IgD-negative memory B cell (primary cell): Measurements from ENCODE around the gene TAB3. TPM values are rescaled to one million over a fixed set of nuclear protein-coding genes. Genes with fewer than 3 reads are reported as not detected.

Experiments used
- H3K27ac Mint-ChIP-seq, 3 donors: one replicate each; pipeline ENCODE4 v1.8.0; 2020 to 2022; ENCODE audit warnings: mild to moderate bottlenecking in 3 of 3, mixed read lengths in 3 of 3, moderate library complexity in 1 of 3
- H3K27me3 Mint-ChIP-seq: one replicate; pipeline ENCODE4 v1.8.0; 2021; ENCODE audit warnings: mixed read lengths
- H3K36me3 Mint-ChIP-seq: one replicate; pipeline ENCODE4 v1.8.0; 2020; ENCODE audit warnings: mild to moderate bottlenecking, mixed read lengths
- H3K4me1 Mint-ChIP-seq, 3 donors: one replicate each; pipeline ENCODE4 v1.8.0; 2020 to 2022; ENCODE audit warnings: mixed read lengths in 3 of 3, mild to moderate bottlenecking in 1 of 3
- H3K4me3 Mint-ChIP-seq, 4 donors: one replicate each; pipeline ENCODE4 v1.8.0; 2020 to 2022; ENCODE audit warnings: mild to moderate bottlenecking in 4 of 4, mixed read lengths in 4 of 4, moderate library complexity in 3 of 4
- H3K9me3 Mint-ChIP-seq, 3 donors: one replicate each; pipeline ENCODE4 v1.8.0; 2020 to 2021; ENCODE audit warnings: mixed read lengths in 3 of 3, mild to moderate bottlenecking in 1 of 3
- polyA plus RNA-seq: library from polyadenylated mRNA; unstranded; fragments of 300-500 nt; fragmentation: Illumina TruSeq; gene quantifications from one replicate; pipeline ENCODE4 v1.2.3, GENCODE V29; 2021

TAB3 gene, protein sequence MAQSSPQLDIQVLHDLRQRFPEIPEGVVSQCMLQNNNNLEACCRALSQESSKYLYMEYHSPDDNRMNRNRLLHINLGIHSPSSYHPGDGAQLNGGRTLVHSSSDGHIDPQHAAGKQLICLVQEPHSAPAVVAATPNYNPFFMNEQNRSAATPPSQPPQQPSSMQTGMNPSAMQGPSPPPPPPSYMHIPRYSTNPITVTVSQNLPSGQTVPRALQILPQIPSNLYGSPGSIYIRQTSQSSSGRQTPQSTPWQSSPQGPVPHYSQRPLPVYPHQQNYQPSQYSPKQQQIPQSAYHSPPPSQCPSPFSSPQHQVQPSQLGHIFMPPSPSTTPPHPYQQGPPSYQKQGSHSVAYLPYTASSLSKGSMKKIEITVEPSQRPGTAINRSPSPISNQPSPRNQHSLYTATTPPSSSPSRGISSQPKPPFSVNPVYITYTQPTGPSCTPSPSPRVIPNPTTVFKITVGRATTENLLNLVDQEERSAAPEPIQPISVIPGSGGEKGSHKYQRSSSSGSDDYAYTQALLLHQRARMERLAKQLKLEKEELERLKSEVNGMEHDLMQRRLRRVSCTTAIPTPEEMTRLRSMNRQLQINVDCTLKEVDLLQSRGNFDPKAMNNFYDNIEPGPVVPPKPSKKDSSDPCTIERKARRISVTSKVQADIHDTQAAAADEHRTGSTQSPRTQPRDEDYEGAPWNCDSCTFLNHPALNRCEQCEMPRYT
- polyA plus RNA-seq: 4.6 TPM

DNA sequence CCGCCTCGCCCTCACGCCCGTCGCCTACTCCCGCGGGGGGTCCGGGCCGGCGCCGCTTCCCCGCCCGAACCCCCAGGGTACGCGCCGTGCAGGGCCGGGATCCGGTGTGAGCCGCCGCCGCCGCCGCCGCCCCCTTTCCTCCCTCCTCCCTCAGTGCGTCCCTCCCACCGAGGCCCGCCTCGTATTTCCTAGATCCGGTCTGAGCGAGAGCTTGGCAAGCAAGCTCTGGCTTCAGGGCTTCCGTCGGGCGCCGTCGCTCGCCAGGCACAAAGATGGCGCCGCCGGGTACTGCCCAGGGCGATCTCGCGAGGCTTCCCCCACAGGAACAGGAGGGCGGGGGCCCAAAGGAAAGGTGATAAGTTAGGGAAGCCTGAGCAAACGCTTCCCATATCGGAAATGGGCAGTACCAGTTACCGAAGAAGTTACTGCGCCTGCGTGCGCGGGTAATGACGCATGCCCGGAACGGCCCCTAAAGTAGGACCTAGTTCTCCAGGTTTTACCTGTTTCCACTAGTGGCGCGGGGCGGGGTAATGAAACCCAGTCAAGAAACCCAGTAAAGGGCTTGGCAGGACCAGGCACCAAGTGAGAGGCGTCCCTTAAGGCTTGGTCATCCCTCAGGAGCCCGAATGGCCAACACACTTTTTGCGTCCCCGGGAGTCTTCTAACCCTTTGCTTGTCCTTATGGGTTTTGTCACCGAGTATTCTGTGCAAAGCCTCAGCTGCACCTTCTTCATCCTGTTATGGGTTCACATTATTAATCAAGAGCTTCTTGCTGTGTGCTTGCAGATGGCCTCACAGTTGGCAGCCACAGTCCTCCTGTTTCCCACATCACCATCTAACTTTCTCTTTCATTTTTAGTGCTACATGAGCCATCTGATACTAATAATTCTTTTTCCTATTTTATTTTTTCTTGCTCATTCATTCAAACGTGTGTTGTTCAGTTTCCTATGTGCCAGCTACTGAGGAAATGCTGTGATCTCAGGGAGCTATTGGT, at the start of gene TAB3:
TAB3 (minus strand) TSS at position 108 of the 994 bp plus-strand sequence. CDS start 29,666 bp downstream, outside the sequence.
- Mint-ChIP-seq H3K4me1 (peaks cover 11 to 14% (median 11%) of the 10 kb centered on the region in 3 donors), H3K27ac (peak within 1 kb of the TSS; percentile 69 to 95 (median 93)), H3K27me3 (no peaks in the 10 kb centered on the region), H3K36me3 (peaks cover 1% of the 10 kb centered on the region), H3K4me3 (peak within 1 kb of the TSS; percentile 87 to 99 (median 92)), H3K9me3 (no peaks in the 10 kb centered on the region)

DNA sequence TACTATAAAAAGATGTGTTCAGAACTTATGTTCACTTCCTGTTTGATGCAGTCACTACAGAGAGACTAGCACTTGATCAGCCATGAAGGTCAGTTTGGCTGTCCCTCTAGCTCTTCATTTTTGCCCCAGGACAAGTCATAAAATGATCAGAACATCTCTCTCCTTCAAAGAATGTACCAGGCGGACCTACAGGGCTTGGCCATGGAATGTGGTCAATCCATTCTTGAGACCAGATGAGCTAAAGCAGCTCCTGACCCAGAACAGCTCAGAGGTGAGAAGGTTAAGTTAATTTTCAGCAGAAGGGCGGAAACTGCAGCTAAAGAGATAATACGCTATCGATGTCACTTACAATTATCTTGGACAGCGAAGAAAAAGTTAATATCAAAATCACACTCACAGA, 49.2 kb upstream of the TAB3 start:
- Mint-ChIP-seq H3K27me3 (peaks cover 3% of the 10 kb centered on the region), H3K36me3 (peaks cover 3% of the 10 kb centered on the region), H3K27ac (no peak overlapping the region), H3K4me1 (no peaks in the 10 kb centered on the region), H3K4me3 (no peak overlapping the region), H3K9me3 (peaks cover 0 to 2% (median 0%) of the 10 kb centered on the region in 3 donors)

DNA sequence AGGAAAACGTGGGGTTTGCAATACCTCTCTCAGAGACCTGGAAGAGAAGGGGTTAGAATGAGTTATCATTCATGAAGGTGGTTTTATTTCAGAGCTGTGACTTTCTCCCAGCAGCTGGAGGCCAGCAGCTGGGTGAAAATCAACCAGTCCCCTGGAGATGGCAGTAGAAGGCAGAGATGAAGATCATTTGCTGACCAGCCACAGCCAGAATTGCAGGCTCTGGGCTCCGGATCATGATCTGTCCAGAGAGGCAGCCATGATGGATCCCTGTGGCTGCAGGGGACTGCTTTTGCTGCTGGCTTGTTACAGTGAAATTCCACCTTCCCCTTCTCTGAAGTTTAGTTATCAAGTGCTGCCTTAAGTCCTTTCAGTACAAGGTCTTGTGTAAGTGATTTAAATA, 46.9 kb upstream of the TAB3 start:
- Mint-ChIP-seq H3K9me3 (peaks cover 0 to 2% (median 0%) of the 10 kb centered on the region in 3 donors), H3K36me3 (peaks cover 3% of the 10 kb centered on the region), H3K27ac (no peak overlapping the region), H3K27me3 (peaks cover 3% of the 10 kb centered on the region), H3K4me3 (no peak overlapping the region), H3K4me1 (no peaks in the 10 kb centered on the region)

DNA sequence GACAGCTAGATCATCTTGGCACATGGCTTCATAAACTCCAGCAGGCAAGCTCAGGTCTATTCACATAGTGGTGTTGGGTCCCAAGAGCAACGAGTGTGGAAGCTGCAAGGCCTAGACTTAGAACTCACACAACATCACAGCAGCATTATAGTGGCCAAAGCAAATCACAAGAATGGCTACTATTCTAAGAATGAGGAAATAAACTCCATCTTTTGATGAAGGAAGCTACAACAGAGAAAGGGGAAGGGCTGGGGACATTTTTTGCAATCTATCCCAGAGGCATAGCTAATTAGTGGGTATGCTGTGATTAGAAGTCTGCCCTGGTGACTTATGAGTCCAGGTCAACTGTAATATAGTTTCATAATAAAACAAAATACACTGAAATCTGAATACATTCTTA, 42.9 kb upstream of the TAB3 start:
- Mint-ChIP-seq H3K27me3 (peaks cover 3% of the 10 kb centered on the region), H3K4me3 (no peak overlapping the region)

DNA sequence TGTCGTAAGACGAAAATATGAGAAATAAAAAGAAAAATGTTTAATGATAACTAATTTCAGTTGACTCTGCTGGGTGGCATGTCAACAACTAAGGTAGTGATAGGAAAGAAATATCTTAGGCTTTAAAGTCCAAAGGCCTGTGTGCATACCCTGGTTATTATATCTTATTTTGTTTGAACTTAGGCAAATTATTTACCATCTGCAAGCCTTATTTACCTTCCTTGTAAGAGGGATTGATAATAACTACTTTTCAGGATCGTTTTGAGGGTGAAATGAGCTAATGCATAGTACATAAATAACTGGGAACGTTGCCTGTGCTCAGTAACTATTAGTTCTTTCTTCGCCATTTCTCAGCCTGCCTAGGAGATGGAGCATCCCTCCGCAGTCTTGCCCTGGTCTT, 41.6 kb upstream of the TAB3 start:
- H3K4me3 Mint-ChIP-seq: no peak overlapping the region
- peaks cover 4% of the 10 kb centered on the region for H3K36me3 Mint-ChIP-seq
- peaks cover 0 to 8% (median 4%) of the 10 kb centered on the region in 3 donors for H3K9me3 Mint-ChIP-seq
- H3K4me1 Mint-ChIP-seq: no peaks in the 10 kb centered on the region
- peaks cover 3% of the 10 kb centered on the region for H3K27me3 Mint-ChIP-seq
- no peak overlapping the region for H3K27ac Mint-ChIP-seq

More for the DNA sequence above, 42.9 kb upstream of the TAB3 start:
- Mint-ChIP-seq H3K27ac (no peak overlapping the region), H3K4me1 (no peaks in the 10 kb centered on the region), H3K36me3 (peaks cover 3% of the 10 kb centered on the region), H3K9me3 (peaks cover 0 to 7% (median 4%) of the 10 kb centered on the region in 3 donors)

DNA sequence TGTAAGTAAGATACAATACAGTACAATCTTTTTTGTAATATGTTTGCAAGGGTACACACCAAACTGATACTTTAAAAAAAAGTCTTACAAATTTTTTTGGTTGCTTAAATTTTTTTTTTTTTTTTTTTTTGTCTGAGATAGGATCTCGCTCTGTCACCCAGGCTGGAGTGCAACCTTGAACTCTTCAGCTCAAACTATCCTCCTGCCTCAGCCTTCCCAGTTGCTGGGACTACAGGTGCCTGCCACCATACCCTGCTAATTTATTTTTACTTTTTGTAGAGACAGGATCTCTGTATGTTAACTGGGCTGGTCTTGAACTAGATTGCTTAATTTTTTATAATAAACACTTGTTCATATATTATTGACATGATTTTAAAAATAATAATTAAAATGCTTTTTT, 41.1 kb upstream of the TAB3 start:
- Mint-ChIP-seq H3K27me3 (peaks cover 3% of the 10 kb centered on the region), H3K36me3 (peaks cover 4% of the 10 kb centered on the region), H3K4me1 (no peaks in the 10 kb centered on the region), H3K9me3 (peaks cover 0 to 8% (median 4%) of the 10 kb centered on the region in 3 donors), H3K4me3 (no peak overlapping the region), H3K27ac (no peak overlapping the region)

DNA sequence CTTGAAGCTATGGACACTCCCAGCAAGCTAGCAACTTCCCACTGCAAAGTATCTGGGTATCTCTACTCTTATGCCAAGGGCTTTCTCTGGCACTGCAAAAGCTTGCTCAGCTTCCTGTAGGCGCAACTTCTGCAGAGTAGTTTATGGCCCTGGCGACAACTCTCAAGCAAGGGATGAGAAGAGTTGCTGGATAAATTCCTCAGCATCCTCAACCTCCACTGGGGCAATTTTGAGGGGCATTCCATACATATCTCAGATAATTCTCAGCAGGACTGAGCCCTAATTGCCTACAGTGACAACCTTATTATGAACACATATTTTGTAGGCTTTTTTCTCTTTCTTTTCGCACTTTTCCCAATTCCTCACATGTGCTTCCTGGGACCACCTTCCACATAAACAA, 31.2 kb upstream of the TAB3 start:
- H3K4me1 Mint-ChIP-seq: no peaks in the 10 kb centered on the region
- no peak overlapping the region for H3K4me3 Mint-ChIP-seq
- no peak overlapping the region for H3K27ac Mint-ChIP-seq
- H3K9me3 Mint-ChIP-seq: no peaks in the 10 kb centered on the region
- H3K27me3 Mint-ChIP-seq: peaks cover 3% of the 10 kb centered on the region
- H3K36me3 Mint-ChIP-seq: no peaks in the 10 kb centered on the region

DNA sequence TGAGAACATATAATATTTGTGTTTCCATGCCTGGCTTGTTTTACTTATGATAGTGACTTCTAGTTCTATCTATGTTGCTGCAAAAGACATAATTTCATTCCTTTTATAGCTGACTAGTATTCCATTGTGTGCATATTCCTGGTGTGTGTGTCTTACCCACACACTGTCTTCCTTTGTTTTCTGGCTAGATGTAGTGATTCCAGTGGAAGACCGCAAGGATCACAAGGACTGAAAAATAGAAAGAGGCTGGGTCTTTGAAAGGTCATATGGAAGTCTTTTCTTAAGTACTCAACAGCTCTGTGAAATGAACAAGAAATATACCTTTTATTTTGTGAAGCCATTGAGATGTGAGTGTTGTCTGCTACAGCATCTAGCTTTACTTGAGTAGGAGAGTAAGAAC, 29.4 kb upstream of the TAB3 start:
- no peak overlapping the region for H3K4me3 Mint-ChIP-seq
- H3K4me1 Mint-ChIP-seq: no peaks in the 10 kb centered on the region
- no peaks in the 10 kb centered on the region for H3K36me3 Mint-ChIP-seq
- no peak overlapping the region for H3K27ac Mint-ChIP-seq
- peaks cover 3% of the 10 kb centered on the region for H3K27me3 Mint-ChIP-seq
- H3K9me3 Mint-ChIP-seq: no peaks in the 10 kb centered on the region

DNA sequence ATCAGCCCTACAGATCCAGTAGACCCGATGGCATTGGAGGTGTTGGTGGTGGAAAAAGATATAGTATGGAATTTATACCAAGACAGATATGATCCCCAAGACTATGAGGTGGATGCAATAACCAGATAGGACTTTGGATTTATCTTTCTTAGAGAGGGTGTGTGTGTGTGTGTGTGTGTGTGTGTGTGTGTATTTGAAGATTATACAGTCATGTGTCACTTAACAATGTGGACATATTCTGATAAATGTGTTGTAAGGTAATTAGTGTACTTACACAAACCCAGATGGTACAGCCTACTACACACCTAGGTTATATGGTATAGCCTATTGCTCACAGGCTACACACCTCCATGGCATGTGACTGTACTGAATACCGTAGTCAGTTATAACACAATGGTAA, 24.4 kb upstream of the TAB3 start:
- Mint-ChIP-seq H3K9me3 (no peaks in the 10 kb centered on the region), H3K27ac (no peak overlapping the region), H3K4me3 (no peak overlapping the region), H3K36me3 (no peaks in the 10 kb centered on the region), H3K4me1 (peaks cover 0 to 4% (median 0%) of the 10 kb centered on the region in 3 donors), H3K27me3 (peaks cover 2% of the 10 kb centered on the region)

DNA sequence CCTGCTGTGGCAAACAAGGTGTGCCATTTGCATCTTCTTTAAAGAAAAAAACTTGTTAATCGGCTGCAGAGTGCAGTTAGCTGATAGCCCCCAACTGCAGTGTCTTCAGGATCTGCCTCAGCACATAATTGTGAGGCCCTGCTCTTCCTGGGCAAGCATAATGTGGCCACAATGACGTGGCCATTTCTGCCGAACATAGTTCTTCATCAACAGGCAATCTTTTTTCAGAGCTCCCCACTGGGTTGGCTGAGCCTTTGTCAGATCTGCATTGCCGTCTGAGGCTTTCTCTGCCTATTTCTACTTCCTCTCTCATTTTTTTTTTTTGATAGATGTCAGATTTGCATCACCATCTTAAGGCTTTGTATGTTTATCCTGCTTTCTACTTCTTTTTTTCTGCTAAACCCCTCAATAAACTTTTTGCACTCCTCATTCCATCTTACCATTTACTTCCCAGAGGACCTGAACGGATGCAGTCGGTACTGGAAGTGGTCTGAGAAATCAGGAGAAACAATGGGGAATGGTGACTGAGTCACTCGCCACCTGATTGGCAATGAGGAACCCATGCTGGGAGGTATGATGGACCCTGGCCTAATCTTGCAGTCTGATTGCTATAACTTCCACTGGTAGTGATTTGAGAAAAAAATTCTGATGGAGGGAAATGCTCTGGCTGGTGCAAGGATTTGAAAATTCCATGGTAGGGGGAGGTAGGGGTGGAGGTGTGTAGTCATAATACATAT, 21.2 kb upstream of the TAB3 start:
- peaks cover 2% of the 10 kb centered on the region for H3K27me3 Mint-ChIP-seq
- H3K4me1 Mint-ChIP-seq: peaks cover 0 to 4% (median 0%) of the 10 kb centered on the region in 3 donors
- H3K36me3 Mint-ChIP-seq: no peaks in the 10 kb centered on the region
- no peak overlapping the region for H3K27ac Mint-ChIP-seq
- H3K4me3 Mint-ChIP-seq: peak overlapping the region in 1 of 4 donors; percentile 55
- no peaks in the 10 kb centered on the region for H3K9me3 Mint-ChIP-seq

DNA sequence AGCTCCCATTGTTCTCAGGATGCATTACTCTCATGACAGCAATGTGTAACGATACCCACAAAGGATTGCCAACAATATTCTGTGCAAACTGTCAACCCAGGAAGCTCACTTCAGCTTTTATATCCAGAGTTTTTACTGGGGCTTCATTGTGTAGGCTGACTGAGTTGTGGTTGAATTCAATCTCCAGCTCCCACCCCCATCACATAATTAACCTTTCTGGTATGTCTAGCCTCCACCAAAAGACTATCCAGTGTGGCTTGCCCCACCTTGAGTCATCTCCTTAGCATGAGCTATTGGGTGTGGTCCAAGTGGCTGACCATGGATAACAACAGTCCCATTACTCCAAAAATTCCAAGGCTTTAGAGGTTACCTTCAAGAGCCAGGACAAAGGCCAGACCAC, 17.7 kb upstream of the TAB3 start:
- Mint-ChIP-seq H3K36me3 (no peaks in the 10 kb centered on the region), H3K27me3 (peaks cover 3% of the 10 kb centered on the region), H3K9me3 (no peaks in the 10 kb centered on the region), H3K27ac (no peak overlapping the region), H3K4me3 (no peak overlapping the region), H3K4me1 (peaks cover 0 to 4% (median 0%) of the 10 kb centered on the region in 3 donors)

DNA sequence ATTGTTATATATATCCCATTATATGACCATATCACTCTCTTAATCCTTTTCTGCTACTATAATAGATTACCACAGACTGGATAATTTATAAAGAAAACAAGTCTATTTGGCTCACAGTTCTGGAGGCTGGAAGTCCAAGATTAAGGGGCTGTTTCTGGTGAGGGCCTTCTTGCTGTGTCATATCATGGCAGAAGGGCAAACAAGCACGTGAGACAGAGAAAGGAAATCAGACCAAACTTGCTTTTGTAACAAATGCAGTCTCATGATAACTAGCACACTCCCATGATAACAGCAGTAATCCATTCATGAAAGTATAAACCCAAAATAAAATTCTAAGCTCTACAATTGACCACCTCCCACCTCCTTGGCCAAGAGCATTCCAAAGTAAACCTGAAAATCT, 16.3 kb upstream of the TAB3 start:
- no peak overlapping the region for H3K4me3 Mint-ChIP-seq

DNA sequence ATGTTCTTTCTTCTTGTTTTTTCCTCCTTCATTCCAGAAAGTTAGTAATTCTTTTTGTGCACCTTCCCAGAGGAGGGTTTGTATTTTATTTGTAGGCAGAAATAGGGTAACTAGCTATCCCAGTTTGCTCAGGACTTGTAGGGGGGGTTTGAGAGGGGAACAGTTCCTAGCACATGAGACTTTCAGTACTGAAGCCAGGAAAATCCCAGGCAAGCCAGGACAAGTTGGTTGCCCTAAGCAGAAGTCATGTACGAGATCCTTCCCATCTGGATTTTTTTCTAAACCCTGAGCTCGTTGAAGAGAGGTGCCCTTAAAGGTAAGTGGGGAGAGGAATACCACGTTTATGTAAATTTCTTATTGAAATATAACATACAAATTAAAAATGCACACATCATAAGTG, 15.6 kb upstream of the TAB3 start:
- Mint-ChIP-seq H3K27me3 (peaks cover 3% of the 10 kb centered on the region), H3K27ac (no peak overlapping the region), H3K36me3 (no peaks in the 10 kb centered on the region), H3K4me1 (no peaks in the 10 kb centered on the region), H3K9me3 (no peaks in the 10 kb centered on the region), H3K4me3 (no peak overlapping the region)

More for the DNA sequence above, 16.3 kb upstream of the TAB3 start:
- no peaks in the 10 kb centered on the region for H3K36me3 Mint-ChIP-seq
- no peaks in the 10 kb centered on the region for H3K9me3 Mint-ChIP-seq
- H3K4me1 Mint-ChIP-seq: peaks cover 0 to 3% (median 0%) of the 10 kb centered on the region in 3 donors
- peaks cover 3% of the 10 kb centered on the region for H3K27me3 Mint-ChIP-seq
- no peak overlapping the region for H3K27ac Mint-ChIP-seq

DNA sequence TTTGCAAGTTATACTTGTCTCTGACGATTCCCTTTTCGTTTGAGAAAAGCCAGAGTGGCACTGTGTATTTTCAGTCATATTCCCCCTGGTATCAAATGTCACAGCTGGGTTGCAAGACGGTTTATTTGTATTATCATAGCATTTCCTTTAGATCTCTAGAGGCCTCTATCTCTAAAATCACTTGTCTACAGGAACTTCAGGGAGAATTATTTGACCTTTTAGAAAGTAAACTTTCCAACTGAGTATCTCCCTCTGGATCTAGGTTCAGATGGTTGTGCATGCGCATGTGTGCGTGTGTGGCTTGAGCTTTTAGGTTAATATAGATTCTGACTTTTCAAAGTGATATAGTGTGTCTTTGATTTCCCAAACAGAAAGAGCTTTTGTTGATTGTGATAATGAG, 15.1 kb upstream of the TAB3 start:
- Mint-ChIP-seq H3K4me3 (no peak overlapping the region), H3K27ac (no peak overlapping the region), H3K27me3 (peaks cover 2% of the 10 kb centered on the region), H3K36me3 (no peaks in the 10 kb centered on the region), H3K9me3 (no peaks in the 10 kb centered on the region), H3K4me1 (no peaks in the 10 kb centered on the region)
